ENCODE measurements around the gene MYCBPAP.

Gene MYCBPAP

DNA sequence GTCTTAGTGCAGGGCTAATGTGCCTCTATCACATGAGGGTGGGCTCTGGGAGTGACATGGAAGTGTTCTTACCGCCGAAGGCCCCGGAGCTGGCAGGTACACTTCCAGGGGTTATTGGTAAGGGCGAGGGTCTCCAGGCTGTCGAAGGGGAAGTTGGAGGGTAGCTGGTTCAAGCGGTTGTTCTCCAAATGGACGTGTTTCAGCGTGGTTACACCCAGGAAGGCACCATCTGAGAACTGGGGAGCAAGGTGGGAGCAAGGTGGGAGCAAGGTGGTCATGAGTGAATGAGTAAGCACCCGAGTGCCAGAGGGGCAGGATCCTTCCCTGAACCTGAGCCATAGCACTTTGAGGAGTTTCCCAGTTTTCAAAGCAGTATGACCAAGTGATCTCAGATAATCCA, 42.6 kb upstream of the MYCBPAP start:
- Histone ChIP-seq H3K4me1 (ENCODE audit: control insufficient read depth, insufficient read depth, low read length) (peaks cover 10% of the 10 kb centered on the region), H3K27me3 (ENCODE audit: control insufficient read depth, insufficient read depth, low read length) (peaks cover 9% of the 10 kb centered on the region; the same call in 1 of the 2 replicates), H3K36me3 (ENCODE audit: control insufficient read depth, insufficient read depth, low read length) (no peaks in the 10 kb centered on the region), H3K9me3 (ENCODE audit: control insufficient read depth, insufficient read depth, low read length) (no peaks in the 10 kb centered on the region), H3K27ac (ENCODE audit: low read length) (no peak overlapping the region), H3K4me3 (ENCODE audit: low read length) (no peak overlapping the region)
- WGBS (ENCODE audit: insufficient coverage, insufficient read length) = no CpG with 5 or more reads among the region's 9 CpGs
- DNase-seq (ENCODE audit: low read depth, low spot score) = no peak

DNA sequence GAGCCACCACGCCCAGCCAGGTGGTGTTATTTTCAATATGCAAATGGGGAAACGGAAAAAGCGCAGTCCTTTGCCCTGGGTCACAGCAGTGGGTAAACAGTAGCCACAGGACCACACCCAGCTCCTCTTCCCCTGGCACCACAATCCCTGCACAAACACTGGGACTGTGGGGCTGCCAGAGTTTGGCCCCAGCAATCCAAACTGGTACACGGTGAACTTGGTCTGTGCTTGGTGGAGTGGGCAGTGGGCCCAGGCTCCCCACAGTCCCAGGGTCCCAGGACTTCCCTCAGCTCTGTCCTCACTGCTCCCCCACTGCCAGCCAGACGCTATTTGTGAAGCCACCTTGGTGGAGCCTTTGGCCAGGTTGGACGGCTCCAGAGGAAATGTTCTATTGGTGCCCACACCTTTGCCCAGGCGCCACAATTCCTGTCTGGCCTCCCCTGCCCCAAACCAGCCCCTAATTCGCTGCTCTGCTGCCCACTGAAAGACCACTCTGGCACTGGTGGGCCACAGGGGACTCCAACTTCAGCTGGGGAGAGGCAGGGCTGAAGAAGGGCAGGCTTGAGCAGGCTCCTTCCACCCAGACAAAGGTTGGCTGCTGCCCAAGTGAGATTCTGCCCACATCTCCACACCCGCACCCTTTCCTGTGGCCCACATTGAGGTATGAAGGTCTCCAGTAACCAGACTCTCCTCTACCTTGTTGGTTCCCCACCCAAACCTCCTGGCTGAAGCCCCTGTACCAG, 41.7 kb upstream of the MYCBPAP start:
- Histone ChIP-seq H3K36me3 (ENCODE audit: control insufficient read depth, insufficient read depth, low read length) (no peaks in the 10 kb centered on the region), H3K27me3 (ENCODE audit: control insufficient read depth, insufficient read depth, low read length) (peaks cover 9% of the 10 kb centered on the region; the same call in 1 of the 2 replicates), H3K4me3 (ENCODE audit: low read length) (no peak overlapping the region), H3K27ac (ENCODE audit: low read length) (no peak overlapping the region), H3K4me1 (ENCODE audit: control insufficient read depth, insufficient read depth, low read length) (peaks cover 10% of the 10 kb centered on the region), H3K9me3 (ENCODE audit: control insufficient read depth, insufficient read depth, low read length) (no peaks in the 10 kb centered on the region)
- DNase-seq (ENCODE audit: low read depth, low spot score) = no peak
- WGBS (ENCODE audit: insufficient coverage, insufficient read length) = no CpG with 5 or more reads among the region's 9 CpGs

DNA sequence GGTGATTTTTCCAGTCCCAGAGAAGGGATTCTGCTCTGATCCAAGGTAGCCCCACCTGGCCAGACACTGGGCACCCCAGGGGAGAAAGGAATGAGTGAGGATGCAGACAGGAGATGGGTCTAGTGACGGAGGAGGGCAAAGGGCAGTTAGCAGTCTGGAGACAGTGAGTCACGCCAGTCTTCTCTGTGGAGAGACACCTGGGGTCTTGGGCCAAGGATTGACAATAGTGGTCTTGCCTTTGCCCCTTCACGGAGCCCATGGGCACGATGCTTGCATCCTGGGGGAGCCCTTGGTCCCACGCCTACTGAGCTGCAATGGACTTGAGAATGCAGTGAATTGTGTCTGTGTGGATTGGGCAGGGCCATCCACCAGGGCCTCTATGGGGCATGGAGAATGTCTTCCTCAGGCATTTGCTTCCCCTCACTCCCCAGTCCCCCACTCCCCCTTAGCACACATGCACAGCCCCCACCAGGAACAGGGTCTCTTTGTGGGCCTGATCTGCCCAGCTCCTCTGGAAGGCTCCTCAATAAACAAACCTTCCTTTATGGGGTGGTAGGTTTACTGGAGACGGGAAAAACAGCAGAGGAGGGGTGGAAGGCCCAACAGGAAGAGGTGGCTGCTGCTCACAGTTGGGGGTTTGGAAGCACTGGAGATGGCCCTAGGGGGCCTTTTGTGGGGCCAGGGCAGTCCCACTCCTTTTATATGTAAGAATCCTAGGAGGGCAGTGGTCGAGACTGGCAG, 41.0 kb upstream of the MYCBPAP start:
- no peak for DNase-seq (ENCODE audit: low read depth, low spot score)
- H3K9me3 ChIP-seq (ENCODE audit: control insufficient read depth, insufficient read depth, low read length) = no peaks in the 10 kb centered on the region
- peaks cover 10% of the 10 kb centered on the region for H3K4me1 ChIP-seq (ENCODE audit: control insufficient read depth, insufficient read depth, low read length)
- no CpG with 5 or more reads among the region's 7 CpGs for WGBS (ENCODE audit: insufficient coverage, insufficient read length)
- H3K27me3 ChIP-seq (ENCODE audit: control insufficient read depth, insufficient read depth, low read length) = peaks cover 9% of the 10 kb centered on the region; the same call in 1 of the 2 replicates
- no peak overlapping the region for H3K27ac ChIP-seq (ENCODE audit: low read length)
- H3K36me3 ChIP-seq (ENCODE audit: control insufficient read depth, insufficient read depth, low read length) = no peaks in the 10 kb centered on the region
- no peak overlapping the region for H3K4me3 ChIP-seq (ENCODE audit: low read length)

DNA sequence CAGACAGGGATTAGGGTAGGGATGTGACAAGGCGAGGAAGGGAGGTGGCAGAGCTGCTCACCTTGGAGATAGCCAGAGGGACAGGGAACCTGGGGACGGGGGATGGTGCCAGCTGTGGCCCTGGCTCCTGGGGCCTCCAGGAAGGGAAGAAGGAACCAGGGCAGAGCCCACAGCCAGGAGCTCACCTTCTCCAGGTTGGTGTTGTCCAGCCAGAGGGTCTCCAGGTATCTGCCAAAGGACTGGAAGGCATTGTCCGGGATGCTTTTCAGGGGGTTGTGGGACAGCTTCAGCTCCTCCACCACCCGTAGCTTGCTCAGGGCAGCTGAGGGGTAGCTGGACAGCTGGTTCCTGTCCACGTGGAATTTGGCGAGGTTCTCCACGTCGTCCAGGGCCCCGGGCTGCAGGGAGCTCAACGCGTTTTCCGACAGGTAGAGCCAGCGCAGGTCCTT, 40.4 kb upstream of the MYCBPAP start:
- Histone ChIP-seq H3K36me3 (ENCODE audit: control insufficient read depth, insufficient read depth, low read length) (no peaks in the 10 kb centered on the region), H3K4me3 (ENCODE audit: low read length) (no peak overlapping the region), H3K4me1 (ENCODE audit: control insufficient read depth, insufficient read depth, low read length) (peaks cover 10% of the 10 kb centered on the region), H3K27me3 (ENCODE audit: control insufficient read depth, insufficient read depth, low read length) (peaks cover 9% of the 10 kb centered on the region; the same call in 1 of the 2 replicates), H3K27ac (ENCODE audit: low read length) (no peak overlapping the region), H3K9me3 (ENCODE audit: control insufficient read depth, insufficient read depth, low read length) (no peaks in the 10 kb centered on the region)
- WGBS (ENCODE audit: insufficient coverage, insufficient read length) = no CpG with 5 or more reads among the region's 13 CpGs
- no peak for DNase-seq (ENCODE audit: low read depth, low spot score)

DNA sequence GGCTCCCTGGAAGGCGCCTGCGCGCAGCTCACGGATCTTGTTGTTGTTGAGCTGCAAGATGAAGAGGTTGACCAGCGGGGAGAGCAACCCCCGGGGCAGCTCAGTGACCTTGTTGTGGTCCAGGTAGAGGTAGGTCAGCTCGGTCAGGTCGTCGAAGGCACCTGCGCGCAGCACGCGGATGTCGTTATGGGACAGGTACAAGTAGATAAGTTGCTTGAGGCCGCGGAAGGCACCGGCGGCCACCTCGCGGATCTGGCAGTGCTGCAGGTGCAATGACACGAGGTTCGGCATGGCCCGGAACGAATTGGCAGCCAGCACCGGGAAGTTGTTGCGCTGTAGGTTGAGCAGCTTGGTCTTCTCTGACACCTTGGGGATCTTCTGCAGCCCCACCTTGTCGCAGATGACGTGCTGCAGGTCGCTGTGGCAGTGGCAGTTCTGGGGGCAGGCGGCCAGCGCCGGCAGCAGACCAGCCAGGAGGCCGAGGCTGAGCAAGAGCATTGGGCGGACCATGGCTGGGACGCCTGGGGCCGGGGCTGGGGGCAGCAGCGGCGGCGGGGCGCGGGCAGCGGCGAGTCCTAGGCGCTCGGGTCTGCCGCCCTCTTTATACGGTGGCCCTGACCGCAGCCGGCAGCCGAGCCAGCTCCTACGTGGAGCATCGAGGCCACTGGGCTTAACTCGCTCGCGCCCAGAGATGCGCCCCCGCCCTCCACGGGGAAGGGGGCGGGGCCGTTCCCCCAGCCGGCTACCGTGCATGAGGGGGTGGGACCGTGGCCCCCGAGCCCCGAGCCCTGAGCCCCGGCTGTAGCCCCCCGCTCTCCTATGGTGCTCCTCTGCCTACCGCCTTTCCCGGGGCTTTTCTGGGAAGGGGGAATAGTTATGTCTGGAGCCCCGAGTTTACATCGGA, 39.7 kb upstream of the MYCBPAP start, which contains the start of gene CHAD:
CHAD (minus strand) TSS at position 577 of the 904 bp plus-strand sequence; CDS start at position 510, 67 bp downstream.
- no peak for DNase-seq (ENCODE audit: low read depth, low spot score)
- H3K4me3 ChIP-seq (ENCODE audit: low read length) = peak within 1 kb of the TSS; percentile 29; the same call in 1 of the 2 replicates
- no CpG with 5 or more reads among the region's 71 CpGs for WGBS (ENCODE audit: insufficient coverage, insufficient read length)

DNA sequence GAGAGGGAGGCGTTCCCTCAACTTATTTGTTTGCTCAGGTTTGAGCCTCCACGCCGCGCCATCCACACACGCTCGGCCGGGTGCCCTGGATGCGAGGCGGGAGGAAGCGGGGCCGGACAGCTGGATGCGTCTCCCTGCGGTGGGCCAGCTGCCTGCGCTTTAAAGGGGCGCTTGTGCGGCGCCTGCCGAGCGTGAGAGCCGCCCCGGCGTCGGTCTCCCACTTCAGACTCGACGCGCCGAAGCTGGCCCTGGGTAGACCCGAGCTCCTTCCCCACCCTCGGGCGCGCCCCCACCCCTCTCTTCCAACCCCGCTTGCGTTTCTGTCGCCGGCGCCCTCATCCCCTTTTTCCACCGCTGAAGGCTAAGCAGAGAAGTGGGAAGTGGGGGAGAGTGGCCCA, 39.0 kb upstream of the MYCBPAP start:
- Histone ChIP-seq H3K9me3 (ENCODE audit: control insufficient read depth, insufficient read depth, low read length) (no peaks in the 10 kb centered on the region), H3K4me3 (ENCODE audit: low read length) (peak overlapping the region; percentile 29; the same call in 1 of the 2 replicates), H3K27ac (ENCODE audit: low read length) (no peak overlapping the region), H3K4me1 (ENCODE audit: control insufficient read depth, insufficient read depth, low read length) (peaks cover 10% of the 10 kb centered on the region), H3K36me3 (ENCODE audit: control insufficient read depth, insufficient read depth, low read length) (no peaks in the 10 kb centered on the region), H3K27me3 (ENCODE audit: control insufficient read depth, insufficient read depth, low read length) (peaks cover 9% of the 10 kb centered on the region; the same call in 1 of the 2 replicates)
- DNase-seq (ENCODE audit: low read depth, low spot score) = no peak
- no CpG with 5 or more reads among the region's 37 CpGs for WGBS (ENCODE audit: insufficient coverage, insufficient read length)

More for the DNA sequence above, 39.7 kb upstream of the MYCBPAP start, which contains the start of gene CHAD:
- Histone ChIP-seq H3K9me3 (ENCODE audit: control insufficient read depth, insufficient read depth, low read length) (no peaks in the 10 kb centered on the region), H3K36me3 (ENCODE audit: control insufficient read depth, insufficient read depth, low read length) (no peaks in the 10 kb centered on the region), H3K27ac (ENCODE audit: low read length) (no peak within 1 kb of the TSS), H3K4me1 (ENCODE audit: control insufficient read depth, insufficient read depth, low read length) (peaks cover 10% of the 10 kb centered on the region), H3K27me3 (ENCODE audit: control insufficient read depth, insufficient read depth, low read length) (peaks cover 9% of the 10 kb centered on the region; the same call in 1 of the 2 replicates)

DNA sequence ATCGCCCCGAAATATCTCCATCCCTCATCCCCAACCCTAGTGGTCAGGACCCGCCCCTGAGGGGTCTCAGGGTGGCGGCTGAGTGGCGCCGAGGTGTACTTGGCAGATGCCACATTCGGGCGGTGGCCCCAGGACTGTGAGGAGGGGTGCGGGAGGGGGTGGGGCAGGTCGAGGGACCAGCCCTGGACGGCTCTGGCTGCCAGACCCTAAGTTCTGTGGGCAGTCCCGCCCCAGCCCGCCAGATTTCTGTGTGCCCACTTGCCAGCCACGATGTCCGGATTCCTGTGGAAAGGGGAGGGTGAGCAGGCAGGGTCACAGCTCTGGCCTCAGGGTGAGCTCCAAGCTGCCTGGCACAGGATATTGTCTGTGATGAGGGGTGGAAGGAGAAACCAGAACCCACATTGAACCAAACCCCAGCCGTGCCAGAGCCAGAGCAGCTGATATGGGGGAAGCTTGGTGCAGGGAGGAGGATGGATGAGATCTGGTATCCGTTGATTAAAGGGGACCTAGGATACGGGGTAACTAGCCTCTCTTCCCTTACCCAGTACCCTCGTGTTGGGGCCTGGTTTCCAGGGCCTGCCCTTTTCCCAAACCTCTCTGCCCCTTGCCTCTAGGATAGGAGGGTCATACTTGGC, 38.5 kb upstream of the MYCBPAP start:
- DNase-seq (ENCODE audit: low read depth, low spot score) = no peak
- peaks cover 10% of the 10 kb centered on the region for H3K4me1 ChIP-seq (ENCODE audit: control insufficient read depth, insufficient read depth, low read length)
- H3K27me3 ChIP-seq (ENCODE audit: control insufficient read depth, insufficient read depth, low read length) = peaks cover 9% of the 10 kb centered on the region; the same call in 1 of the 2 replicates
- no CpG with 5 or more reads among the region's 19 CpGs for WGBS (ENCODE audit: insufficient coverage, insufficient read length)
- H3K9me3 ChIP-seq (ENCODE audit: control insufficient read depth, insufficient read depth, low read length) = no peaks in the 10 kb centered on the region
- H3K36me3 ChIP-seq (ENCODE audit: control insufficient read depth, insufficient read depth, low read length) = no peaks in the 10 kb centered on the region
- H3K27ac ChIP-seq (ENCODE audit: low read length) = no peak overlapping the region
- no peak overlapping the region for H3K4me3 ChIP-seq (ENCODE audit: low read length)

DNA sequence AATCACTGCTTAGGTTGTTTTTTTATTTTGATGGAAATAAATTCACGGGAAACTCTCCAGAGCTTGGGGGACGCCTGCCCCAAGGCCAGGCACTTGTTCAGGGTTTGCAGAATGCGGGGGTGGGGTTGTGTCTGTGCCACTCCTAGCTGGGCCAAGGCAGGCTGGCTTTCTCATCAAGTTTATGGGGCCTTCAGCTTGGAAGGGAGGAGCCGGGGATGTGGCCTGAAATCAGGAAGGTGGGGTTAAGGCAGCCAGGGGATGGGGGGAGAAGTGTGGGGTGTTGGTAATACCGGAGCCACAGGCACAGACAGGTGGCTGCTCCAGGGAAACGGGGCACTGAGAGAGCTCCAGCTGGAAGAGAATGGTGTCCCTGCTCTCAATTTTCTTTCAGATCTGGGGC, 37.8 kb upstream of the MYCBPAP start:
- WGBS (ENCODE audit: insufficient coverage, insufficient read length) = no CpG with 5 or more reads among the region's 6 CpGs
- Histone ChIP-seq H3K4me1 (ENCODE audit: control insufficient read depth, insufficient read depth, low read length) (peaks cover 10% of the 10 kb centered on the region), H3K27ac (ENCODE audit: low read length) (no peak overlapping the region), H3K36me3 (ENCODE audit: control insufficient read depth, insufficient read depth, low read length) (no peaks in the 10 kb centered on the region), H3K27me3 (ENCODE audit: control insufficient read depth, insufficient read depth, low read length) (peaks cover 9% of the 10 kb centered on the region; the same call in 1 of the 2 replicates), H3K4me3 (ENCODE audit: low read length) (no peak overlapping the region), H3K9me3 (ENCODE audit: control insufficient read depth, insufficient read depth, low read length) (no peaks in the 10 kb centered on the region)
- DNase-seq (ENCODE audit: low read depth, low spot score) = no peak

DNA sequence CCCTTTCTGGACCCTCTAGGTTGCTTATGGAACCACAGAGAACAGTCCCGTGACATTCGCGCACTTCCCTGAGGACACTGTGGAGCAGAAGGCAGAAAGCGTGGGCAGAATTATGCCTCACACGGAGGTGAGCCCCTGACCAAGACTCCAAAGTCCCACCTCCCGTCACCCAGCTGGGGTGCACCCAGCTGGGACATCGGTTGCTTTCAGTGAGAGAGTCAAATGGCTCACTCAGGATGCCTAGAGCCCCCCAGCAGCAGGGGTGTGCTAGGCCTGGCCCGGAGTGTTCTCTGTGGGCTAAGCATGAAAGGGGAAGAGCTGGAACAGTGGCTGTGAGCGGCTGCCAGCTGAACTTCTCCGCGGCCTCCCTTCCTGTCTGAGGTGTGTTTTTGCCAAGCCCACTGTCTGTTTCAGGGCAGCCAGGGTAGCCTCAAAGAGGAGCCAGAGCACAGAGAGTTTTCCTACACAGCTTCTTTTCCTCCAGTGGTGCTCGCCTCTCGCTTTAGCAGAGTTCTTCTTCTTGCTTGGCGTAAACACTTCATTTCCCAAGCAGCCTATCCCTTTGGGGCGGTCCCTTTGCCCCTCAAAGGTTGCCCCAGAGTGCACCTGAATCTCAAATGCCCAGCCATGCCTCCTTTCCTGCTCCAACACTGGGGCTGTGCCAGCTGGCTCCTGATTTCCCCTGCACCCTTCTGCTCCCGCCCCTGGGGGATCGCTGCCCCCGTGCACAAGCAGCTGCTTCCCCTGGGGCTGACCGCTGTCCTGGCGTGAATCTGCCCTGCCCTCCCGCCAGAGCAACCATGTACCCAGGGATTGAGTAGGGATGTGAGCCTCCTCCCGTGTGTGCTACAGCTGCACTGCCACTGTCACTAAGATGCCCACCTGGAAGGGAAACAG, 37.0 kb upstream of the MYCBPAP start:
- H3K9me3 ChIP-seq (ENCODE audit: control insufficient read depth, insufficient read depth, low read length) = no peaks in the 10 kb centered on the region
- no CpG with 5 or more reads among the region's 22 CpGs for WGBS (ENCODE audit: insufficient coverage, insufficient read length)
- DNase-seq (ENCODE audit: low read depth, low spot score) = no peak
- peaks cover 10% of the 10 kb centered on the region for H3K4me1 ChIP-seq (ENCODE audit: control insufficient read depth, insufficient read depth, low read length)
- H3K36me3 ChIP-seq (ENCODE audit: control insufficient read depth, insufficient read depth, low read length) = no peaks in the 10 kb centered on the region
- H3K27ac ChIP-seq (ENCODE audit: low read length) = no peak overlapping the region
- H3K4me3 ChIP-seq (ENCODE audit: low read length) = no peak overlapping the region
- H3K27me3 ChIP-seq (ENCODE audit: control insufficient read depth, insufficient read depth, low read length) = peaks cover 9% of the 10 kb centered on the region; the same call in 1 of the 2 replicates
